Kidney (tissue), 14 donors: ENCODE measurements around the gene CDC5L. TPM values are rescaled to one million over a fixed set of nuclear protein-coding genes. Genes with fewer than 3 reads are reported as not detected.

Experiments used
- DNase-seq, 5 donors: peaks; one replicate each; pipeline ENCODE4 v3.0.0-alpha.2; 2013 to 2020
- FAIRE-seq: peaks from 2 replicates; lab custom pipeline; 2012; peaks lifted over from hg19 to GRCh38; lab: Jason Lieb, UNC
- H3K27ac ChIP-seq, 2 donors: one replicate each; pipeline ENCODE4 v1.7.0; 2013; ENCODE audit warnings: low read depth in 2 of 2, low read length in 2 of 2, inconsistent platforms in 1 of 2
- H3K27me3 ChIP-seq: one replicate; pipeline ENCODE4 v1.7.1; 2013; ENCODE audit warnings: low read length, inconsistent platforms; ENCODE audit not compliant: control insufficient read depth, insufficient read depth
- H3K36me3 ChIP-seq, 3 donors: one replicate each; pipeline versions ENCODE4 v1.7.0 to v1.7.1; 2013; ENCODE audit warnings: low read length in 3 of 3, control low read depth in 1 of 3, inconsistent platforms in 1 of 3; ENCODE audit not compliant: insufficient read depth in 3 of 3, control insufficient read depth in 2 of 3
- H3K4me1 ChIP-seq, 3 donors: one replicate each; pipeline versions ENCODE4 v1.7.0 to v1.7.1; 2013; ENCODE audit warnings: low read length in 3 of 3, inconsistent platforms in 1 of 3, low read depth in 1 of 3; ENCODE audit not compliant: control insufficient read depth in 2 of 3, insufficient read depth in 2 of 3
- H3K4me3 ChIP-seq, 3 donors: one replicate each; pipeline versions ENCODE4 v1.7.0 to v1.8.1; 2013; ENCODE audit warnings: low read length in 3 of 3, control low read depth in 1 of 3, inconsistent platforms in 1 of 3
- H3K9ac ChIP-seq, 3 donors: one replicate each; pipeline versions ENCODE4 v1.7.0 to v1.7.1; 2013; ENCODE audit warnings: low read length in 3 of 3, control low read depth in 1 of 3, inconsistent platforms in 1 of 3
- H3K9me3 ChIP-seq, 3 donors: one replicate each; pipeline versions ENCODE4 v1.7.0 to v1.7.1; 2013; ENCODE audit warnings: low read length in 3 of 3, control low read depth in 1 of 3, inconsistent platforms in 1 of 3; ENCODE audit not compliant: control insufficient read depth in 2 of 3, insufficient read depth in 1 of 3
- intact Hi-C: fragments of 100-400 bp; cut with DNase I; formaldehyde crosslinking; loops from one replicate; pipeline ENCODE4 v1.11.1; 2022
- polyA plus RNA-seq: library from polyadenylated mRNA; stranded (reverse); fragments of 350-450 nt; fragmentation: Illumina TruSeq; extraction: RNeasy Lipid Tissue Mini Kit (QIAGEN cat#74804); gene quantifications from one replicate; pipeline ENCODE4 v1.2.3, GENCODE V29; 2014; ENCODE audit warnings: low read depth, low replicate concordance; ENCODE audit not compliant: insufficient read depth
- total RNA-seq: library from RNA; stranded (reverse); fragmentation: NEBNext Ultra II Directional; extraction: Animal tissue kit (Norgen Biotek cat#: 25700); gene quantifications from one replicate; pipeline ENCODE4 v1.2.1, GENCODE V29; 2021
- TF ChIP-seq, protein P1 (sequence below): IDR thresholded peaks from 3 replicates; pipeline ENCODE4 v1.5.1; 2012; ENCODE audit warnings: mild to moderate bottlenecking, moderate library complexity, borderline replicate concordance; ENCODE audit not compliant: insufficient read depth; ENCODE audit errors: extremely low read depth
- donor health status: control.
- donor health status: control.
- donor health status: control.
- donor health status: control.
- donor health status: control.
- donor health status: DM: yes; HTN: yes; CAD: no.
- donor health status: Normal renal cell carcinoma (clear cell type).

Gene CDC5L
- total and polyA plus RNA-seq, 2 donors from 2014 or later = 7.6 to 17.6 TPM

DNA sequence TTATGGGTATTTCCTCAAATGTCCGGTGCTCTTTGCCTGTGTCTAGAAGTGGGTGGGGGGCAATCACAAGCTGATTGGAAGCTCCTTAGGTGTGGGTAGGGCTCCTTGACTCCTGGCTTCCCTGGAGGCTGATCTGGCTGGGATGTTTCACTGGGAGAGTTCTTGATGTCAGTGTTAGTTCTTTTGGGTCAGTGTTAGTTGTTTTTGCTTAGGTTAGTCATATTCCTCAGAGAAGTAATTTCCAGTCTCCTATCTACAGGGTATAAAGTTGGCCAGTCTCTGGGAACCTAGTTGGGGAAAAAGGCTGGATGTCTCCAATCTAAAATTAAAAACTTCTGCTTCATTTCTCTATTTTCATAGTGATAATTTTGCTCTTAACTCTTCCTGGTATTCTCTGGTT, 23.6 kb downstream of the CDC5L start:
- Histone ChIP-seq H3K9me3 (no peaks in the 10 kb centered on the region), H3K4me3 (no peak overlapping the region), H3K36me3 (peaks cover 16 to 62% (median 26%) of the 10 kb centered on the region in 3 donors), H3K27me3 (no peaks in the 10 kb centered on the region), H3K27ac (no peak overlapping the region), H3K9ac (no peak overlapping the region), H3K4me1 (peaks cover 0 to 4% (median 0%) of the 10 kb centered on the region in 3 donors)
- FAIRE-seq (no peak), DNase-seq (no peak)
- TF ChIP-seq, protein P1, sequence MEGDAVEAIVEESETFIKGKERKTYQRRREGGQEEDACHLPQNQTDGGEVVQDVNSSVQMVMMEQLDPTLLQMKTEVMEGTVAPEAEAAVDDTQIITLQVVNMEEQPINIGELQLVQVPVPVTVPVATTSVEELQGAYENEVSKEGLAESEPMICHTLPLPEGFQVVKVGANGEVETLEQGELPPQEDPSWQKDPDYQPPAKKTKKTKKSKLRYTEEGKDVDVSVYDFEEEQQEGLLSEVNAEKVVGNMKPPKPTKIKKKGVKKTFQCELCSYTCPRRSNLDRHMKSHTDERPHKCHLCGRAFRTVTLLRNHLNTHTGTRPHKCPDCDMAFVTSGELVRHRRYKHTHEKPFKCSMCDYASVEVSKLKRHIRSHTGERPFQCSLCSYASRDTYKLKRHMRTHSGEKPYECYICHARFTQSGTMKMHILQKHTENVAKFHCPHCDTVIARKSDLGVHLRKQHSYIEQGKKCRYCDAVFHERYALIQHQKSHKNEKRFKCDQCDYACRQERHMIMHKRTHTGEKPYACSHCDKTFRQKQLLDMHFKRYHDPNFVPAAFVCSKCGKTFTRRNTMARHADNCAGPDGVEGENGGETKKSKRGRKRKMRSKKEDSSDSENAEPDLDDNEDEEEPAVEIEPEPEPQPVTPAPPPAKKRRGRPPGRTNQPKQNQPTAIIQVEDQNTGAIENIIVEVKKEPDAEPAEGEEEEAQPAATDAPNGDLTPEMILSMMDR = no peak
- intact Hi-C loops = no loop called here

DNA sequence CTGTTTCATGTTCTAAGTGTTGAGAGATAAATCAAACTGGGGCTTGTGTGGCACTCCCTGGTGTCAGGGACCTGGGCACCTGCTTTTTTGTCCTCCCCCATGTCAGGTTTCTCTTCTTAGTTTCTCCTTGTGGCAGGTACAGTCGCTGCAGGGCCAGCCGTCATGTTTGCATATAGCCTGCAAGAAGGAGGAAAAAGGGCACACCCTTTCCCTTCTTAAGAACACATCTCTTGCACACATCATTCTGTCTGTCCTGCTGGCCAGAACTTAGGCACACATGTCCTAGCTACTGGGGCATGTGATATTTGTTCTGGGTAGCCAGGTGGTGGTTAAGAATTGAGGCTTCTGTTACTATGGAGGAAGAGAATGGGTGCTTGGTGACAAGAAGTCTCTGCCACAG, 27.9 kb downstream of the CDC5L start:
- Histone ChIP-seq H3K27ac (no peak overlapping the region), H3K9ac (no peak overlapping the region), H3K4me1 (no peaks in the 10 kb centered on the region), H3K36me3 (peaks cover 10 to 34% (median 18%) of the 10 kb centered on the region in 3 donors), H3K27me3 (no peaks in the 10 kb centered on the region), H3K4me3 (no peak overlapping the region), H3K9me3 (no peaks in the 10 kb centered on the region)
- TF ChIP-seq, protein P1 = no peak
- FAIRE-seq (no peak), DNase-seq (no peak)
- intact Hi-C loops = no loop called here

DNA sequence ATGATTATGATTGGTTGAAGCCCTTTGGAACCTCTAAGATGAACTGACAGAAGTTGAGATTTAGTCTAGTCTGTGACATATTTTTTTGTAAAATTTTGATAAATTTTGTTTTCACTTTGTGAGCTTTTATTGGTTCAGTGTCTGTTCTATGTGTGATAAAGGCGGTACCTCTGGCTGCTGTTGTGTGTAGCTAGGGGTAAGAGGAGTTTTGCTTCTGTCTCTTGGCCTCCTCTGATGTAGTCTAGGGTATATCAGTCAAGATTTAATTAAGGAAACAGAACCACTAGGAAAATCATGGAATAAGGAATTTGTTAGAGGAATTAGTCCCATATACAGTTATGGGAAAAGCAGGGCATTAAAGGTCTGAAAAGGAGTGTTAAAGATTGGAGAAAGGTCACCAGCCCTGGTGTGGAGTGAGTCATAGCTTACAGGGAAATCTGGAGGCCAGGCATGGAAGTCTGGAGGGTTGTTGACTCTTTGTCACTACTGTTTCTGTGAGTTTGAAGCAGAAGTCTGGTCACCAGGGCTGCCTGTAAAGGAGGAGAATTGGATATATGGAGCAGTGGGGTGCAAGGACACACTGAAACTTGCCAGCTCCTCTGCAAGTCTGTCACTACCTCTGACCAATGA, 28.5 kb downstream of the CDC5L start:
- no peaks in the 10 kb centered on the region for H3K9me3 ChIP-seq
- H3K4me3 ChIP-seq = no peak overlapping the region
- H3K27me3 ChIP-seq = no peaks in the 10 kb centered on the region
- H3K36me3 ChIP-seq = peaks cover 10 to 38% (median 22%) of the 10 kb centered on the region in 3 donors
- H3K27ac ChIP-seq = no peak overlapping the region
- no peaks in the 10 kb centered on the region for H3K4me1 ChIP-seq
- intact Hi-C loops = no loop called here
- FAIRE-seq (no peak), DNase-seq (no peak)
- TF ChIP-seq, protein P1 = no peak
- H3K9ac ChIP-seq = no peak overlapping the region
